Astrocyte of the spinal cord (primary cell): Measurements from ENCODE around the gene TTC28.
A peak's percentile ranks its signal among the peaks of the same experiment; 100 is the strongest.

Experiments
- DNase-seq: peaks from one replicate; pipeline ENCODE4 v3.0.0; 2011; ENCODE audit warnings: low read depth, low spot score
- H3K4me3 ChIP-seq: 2 replicates; pipeline ENCODE4 v1.5.1; 2011; ENCODE audit warnings: low read depth, mild to moderate bottlenecking, low read length, moderate library complexity
- in situ Hi-C: cut with HindIII; loops from 2 replicates; pipeline ENCODE4 v1.10.0; 2017; ENCODE audit warnings: low sequenced_read_pairs
- TF ChIP-seq, protein P1 (sequence below): IDR thresholded peaks from 2 replicates; pipeline ENCODE4 v1.5.1; 2012; ENCODE audit warnings: low read depth, mild to moderate bottlenecking, low read length, inconsistent platforms

TTC28 gene

DNA sequence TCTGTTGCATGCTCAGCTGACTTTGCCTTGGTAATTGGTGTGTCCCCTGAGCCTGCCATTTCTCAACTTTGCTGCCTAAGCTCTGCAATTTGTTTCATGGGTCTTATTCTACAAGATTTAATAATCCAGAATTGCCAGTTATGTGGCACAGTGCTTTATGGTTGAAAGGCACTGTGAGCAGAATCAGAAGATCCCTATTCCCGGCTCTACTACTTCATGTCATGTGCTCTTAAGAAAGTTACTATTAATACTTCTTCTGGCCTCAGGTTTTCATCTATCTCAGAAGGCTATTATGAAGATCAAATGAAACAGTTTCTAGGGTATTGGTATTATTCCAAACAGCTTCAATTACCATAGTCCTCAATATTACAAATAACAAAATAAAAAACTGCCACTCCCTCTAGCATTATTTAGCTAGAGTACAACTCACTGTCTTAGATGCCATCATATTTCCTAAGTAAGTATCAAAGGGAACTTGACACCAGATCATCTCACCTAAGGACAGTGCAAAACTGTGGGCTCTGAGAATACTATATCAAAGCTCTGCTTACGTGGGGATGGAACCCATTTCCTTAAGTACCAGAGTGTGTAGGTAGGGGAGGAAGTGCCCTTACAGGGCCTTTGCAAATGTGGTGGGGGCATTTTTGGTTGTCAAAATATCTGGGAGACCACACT lies 560.5 kb downstream of the TTC28 start:
- no peak overlapping the region for H3K4me3 ChIP-seq
- in situ Hi-C loops, result no loop called here
- TF ChIP-seq, protein P1, sequence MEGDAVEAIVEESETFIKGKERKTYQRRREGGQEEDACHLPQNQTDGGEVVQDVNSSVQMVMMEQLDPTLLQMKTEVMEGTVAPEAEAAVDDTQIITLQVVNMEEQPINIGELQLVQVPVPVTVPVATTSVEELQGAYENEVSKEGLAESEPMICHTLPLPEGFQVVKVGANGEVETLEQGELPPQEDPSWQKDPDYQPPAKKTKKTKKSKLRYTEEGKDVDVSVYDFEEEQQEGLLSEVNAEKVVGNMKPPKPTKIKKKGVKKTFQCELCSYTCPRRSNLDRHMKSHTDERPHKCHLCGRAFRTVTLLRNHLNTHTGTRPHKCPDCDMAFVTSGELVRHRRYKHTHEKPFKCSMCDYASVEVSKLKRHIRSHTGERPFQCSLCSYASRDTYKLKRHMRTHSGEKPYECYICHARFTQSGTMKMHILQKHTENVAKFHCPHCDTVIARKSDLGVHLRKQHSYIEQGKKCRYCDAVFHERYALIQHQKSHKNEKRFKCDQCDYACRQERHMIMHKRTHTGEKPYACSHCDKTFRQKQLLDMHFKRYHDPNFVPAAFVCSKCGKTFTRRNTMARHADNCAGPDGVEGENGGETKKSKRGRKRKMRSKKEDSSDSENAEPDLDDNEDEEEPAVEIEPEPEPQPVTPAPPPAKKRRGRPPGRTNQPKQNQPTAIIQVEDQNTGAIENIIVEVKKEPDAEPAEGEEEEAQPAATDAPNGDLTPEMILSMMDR, result no peak
- DNase-seq, result no peak

DNA sequence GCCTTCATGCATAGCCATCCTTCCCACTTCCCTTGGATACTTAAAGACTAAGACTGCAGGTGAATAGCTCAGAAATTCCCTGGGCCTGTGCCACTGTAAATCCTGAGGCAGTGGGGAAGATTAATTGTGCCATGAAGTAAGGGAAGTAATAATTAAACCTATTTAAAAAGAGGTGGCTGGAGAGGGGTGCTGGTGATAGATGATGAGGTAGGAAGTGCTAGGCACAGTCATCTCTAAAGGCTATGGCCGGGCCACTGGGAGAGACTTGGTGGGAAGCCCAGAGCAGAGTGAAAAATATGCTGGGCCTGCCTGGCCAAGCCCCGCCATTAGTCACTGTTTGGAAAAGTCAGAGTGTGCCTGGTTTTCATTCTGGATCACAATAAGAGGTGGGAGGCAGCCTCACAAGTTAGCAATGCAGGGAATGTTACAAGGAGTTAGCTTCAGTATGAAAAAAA lies 563.4 kb downstream of the TTC28 start:
- in situ Hi-C loops, result no loop called here
- H3K4me3 ChIP-seq, result no peak overlapping the region
- peak; percentile 90 for DNase-seq
- TF ChIP-seq, protein P1, result no peak

DNA sequence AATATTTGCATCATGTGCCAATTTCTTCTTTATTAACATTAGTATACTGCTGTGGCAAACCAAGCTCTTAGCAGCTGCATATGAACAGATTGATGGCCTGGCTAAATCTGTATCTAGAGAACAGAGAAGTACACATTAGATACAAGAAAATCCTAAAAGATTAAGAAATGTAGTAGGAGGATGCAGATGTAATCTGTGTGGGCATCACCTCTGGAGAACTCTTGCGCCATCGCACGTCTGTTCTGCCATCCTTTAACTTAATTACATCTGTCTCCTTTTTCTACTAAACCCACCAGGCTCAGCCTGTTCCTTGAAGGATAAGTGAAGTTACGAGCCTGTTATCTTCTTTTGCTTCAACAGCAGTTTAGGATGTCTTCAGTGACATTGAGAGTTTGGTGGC lies 564.2 kb downstream of the TTC28 start:
- DNase-seq, result no peak
- TF ChIP-seq, protein P1, result no peak
- H3K4me3 ChIP-seq, result no peak overlapping the region
- in situ Hi-C loops, result no loop called here

DNA sequence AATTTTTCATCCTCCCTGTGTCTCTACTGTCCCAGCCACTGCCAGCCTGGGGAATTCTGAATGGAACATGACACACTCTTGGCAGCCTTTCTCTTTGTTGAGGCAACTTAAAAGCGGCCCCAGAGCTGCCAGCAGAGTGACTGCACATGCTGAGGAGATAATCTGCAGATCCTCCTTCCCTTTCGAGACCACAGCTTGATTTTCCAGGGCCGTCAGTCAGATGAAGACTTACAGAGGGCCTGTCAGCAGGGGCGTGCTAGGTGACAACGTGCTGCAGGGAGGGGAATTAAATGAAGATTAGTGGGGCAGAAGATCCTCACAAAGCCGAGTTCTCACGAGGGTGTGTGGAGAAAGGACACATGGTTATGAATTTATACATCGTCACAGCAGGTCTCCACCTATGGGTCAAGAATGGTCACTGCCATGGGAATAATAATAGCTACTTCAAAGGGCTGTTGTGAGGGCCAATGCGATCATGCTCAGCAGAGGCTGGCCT lies 567.0 kb downstream of the TTC28 start:
- DNase-seq, result peak; percentile 44
- H3K4me3 ChIP-seq, result no peak overlapping the region
- TF ChIP-seq, protein P1, result peak; percentile 54
- in situ Hi-C loops, result no loop called here

DNA sequence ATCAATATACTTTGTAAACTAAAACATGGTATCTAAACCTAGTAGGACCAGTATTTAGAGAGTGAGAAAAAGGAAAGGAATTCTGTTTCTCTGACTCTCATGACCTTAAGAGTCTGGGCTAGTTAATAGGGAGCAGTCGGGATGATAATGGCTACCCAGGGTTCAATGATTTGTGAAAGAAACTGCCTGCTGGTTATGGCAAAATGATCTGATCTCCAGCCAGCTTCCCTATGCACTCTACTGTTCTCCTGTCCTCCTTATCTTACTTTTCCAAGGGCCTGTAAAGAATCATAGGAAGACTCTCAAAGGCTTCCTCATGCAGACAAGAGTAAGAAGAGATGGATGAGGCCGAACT lies 567.5 kb downstream of the TTC28 start:
- TF ChIP-seq, protein P1, result no peak
- in situ Hi-C loops, result no loop called here
- H3K4me3 ChIP-seq, result no peak overlapping the region
- no peak for DNase-seq

DNA sequence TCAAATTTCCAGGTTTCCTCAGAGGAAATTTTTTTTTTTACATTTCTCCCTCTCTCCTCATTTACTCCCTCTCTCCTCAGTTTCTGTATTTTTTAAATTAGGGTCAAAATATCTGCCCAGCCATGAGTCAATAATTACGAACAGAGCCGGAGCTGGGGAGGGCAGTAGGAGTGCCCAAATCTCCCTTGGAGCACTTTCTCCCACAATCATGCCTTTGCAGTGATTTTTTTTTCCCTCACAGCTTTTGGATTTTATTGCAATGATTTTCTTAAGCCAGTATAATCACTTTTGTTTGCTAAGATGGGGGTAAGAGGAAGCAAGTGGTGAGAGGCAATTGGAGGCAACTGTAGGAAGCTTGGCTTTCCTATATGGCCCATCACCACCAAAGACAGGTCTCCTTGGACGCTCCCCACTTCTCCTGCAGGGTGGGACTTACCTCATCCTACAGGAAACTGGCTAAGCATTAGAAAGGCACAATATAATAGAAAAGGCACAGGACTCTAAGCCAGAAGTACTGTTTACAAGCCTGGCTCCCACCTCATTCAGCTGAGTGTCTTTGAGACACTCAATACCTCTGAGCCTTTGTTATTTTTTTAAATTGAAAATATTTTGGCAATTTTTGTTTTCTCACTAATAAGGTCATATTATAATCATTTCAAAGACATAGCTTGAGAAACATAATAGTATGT lies 568.0 kb downstream of the TTC28 start:
- in situ Hi-C loops, result no loop called here
- DNase-seq, result no peak
- TF ChIP-seq, protein P1, result no peak
- no peak overlapping the region for H3K4me3 ChIP-seq
